HG02623 (cell line): ENCODE measurements around the gene N4BP2L2.
A peak's percentile ranks its signal among the peaks of the same experiment; 100 is the strongest.
"Not testable (repeated sequence)": the region's sequence is repeated elsewhere in the genome, so short reads cannot be mapped to it uniquely, and the experiment has no call there.

Experiments
- ATAC-seq: cut with Tn5 transposase; IDR thresholded peaks from one replicate; pipeline ENCODE4 v1.9.1; 2021; ENCODE audit warnings: moderate library complexity; ENCODE audit not compliant: unreplicated experiment

The N4BP2L2 gene

DNA sequence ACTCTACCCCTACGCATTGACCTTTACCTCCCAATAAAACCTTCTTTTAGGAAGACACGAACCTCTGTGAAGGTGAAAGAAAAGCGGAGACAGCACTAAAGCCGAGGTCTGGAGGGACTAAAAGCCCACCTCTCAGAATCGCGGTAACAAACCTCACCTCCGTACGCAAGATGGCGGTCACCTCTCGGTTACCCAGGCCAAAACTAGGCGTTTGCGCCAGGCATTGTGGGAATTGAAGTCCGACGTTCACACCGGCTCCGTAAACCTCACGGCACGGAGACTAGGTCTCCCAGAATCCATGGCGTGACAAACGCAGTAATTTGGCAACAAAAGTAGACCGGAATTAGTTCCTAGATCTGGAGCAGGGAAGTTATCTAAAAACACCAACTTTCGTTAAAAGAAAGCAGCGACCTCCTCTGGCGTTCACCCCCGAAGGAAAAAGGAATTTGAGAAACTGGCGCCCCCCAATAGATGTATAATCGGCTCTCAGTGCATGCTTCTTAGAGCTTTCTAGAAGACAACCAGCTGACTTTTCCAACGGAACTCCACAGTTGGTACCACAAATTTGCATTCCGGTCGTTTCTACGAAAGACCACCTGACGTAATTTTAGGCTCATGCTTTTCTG lies at the start of gene N4BP2L2:
Gene N4BP2L2 (minus strand): TSS at position 175 of the 626 bp plus-strand sequence. CDS start 1,768 bp downstream, outside the sequence.
- peak; percentile 96 for ATAC-seq

DNA sequence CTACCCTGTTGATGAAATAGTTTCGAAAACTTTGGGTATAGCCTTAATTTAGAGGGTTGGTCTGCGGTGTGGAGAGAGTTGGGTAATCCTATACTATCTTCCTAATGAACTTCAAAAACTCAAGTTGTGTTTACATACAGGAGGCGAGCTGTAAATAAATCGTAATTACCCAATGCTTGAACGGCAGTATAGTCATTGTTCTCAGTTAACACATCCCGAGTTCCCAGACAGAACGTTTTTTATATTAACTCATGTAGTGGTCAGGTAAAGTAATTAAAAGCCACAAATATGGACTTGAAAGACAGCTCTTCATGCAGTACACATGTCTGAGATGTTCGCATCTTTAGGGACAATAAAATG lies 49.2 kb upstream of the N4BP2L2 start:
- no peak for ATAC-seq

DNA sequence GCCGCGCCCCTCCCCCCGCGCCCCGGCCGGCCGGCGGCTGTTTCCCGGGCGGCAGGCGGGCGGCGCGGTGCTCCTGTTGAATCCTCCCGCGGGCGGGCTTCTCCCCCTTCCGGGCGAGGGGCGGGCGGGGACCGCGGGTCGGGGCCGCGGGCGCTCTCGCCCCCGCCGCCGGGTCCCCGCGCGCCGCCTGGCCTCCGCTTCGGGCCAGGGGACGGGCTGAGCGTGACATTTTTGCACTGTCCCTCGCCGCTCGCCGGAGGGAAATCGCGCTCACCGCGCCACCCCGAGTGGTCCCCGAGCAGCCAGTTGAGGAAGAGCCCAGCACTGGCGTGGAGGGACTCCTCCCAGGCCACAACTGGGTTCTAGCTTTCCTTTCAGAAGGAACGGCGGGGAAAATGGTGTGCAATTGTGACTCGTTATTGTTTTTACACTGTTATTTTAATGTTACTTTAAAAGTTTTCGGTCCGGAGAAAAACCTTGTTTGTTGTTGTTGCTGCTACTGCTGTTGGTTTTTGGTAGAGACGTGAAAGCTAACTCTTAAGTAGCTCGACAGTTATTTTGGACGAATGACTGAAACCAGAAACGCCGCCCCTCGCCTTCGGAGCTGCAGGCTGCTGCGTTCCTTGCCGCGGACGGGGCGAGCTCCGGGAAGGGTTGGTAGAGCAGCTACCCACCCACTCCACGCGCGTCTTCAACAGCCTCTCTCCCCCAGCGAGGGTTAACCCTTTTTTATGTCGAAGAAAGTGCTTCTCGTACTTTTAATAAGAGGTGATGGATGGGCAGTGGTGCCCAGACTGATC lies 48.6 kb upstream of the N4BP2L2 start:
- ATAC-seq = peak; percentile 33

DNA sequence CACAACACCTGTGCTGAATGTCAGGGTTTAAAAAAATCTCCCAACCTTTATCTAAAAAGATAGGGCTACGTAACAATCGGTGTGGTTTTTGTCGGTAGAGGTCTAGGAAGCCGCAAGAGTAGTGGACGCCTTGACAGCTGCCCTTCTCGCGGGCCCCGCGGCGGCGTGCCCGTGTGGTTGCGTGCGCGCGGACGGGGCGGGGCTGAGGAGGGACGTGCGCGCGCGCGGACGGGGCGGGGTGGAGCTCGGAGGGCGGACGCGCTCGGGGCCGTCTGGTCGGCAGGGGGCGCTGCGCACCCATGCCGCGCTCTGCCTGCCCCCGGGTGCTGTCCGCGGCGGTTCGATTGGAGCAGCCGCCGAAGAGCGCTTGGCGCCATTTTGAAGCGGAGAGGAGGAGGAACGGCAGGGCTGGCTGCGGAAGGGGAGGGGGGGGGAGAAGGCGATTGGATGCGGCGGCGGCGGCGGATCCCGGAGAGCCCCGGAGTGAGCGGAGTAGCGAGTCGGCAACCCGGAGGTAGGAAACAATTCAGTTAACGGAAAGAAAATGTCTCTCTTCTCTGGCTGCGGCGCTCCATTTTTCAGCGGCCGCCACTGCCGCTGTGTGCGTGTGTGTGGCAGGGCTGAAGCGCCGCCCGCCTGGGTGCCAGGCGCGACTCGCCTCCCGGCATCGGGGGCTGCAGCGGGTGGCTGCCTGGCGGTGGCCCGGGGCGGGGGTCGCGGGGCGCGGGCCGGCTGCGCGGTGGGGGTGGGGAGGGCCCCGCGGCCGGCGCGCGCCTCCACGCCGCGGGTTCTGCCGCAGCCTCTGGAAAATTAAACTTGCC lies 47.7 kb upstream of the N4BP2L2 start, which contains the start of gene PDS5B:
Gene PDS5B (plus strand): TSS at position 373 of the 821 bp plus-strand sequence. CDS start 62,321 bp downstream, outside the sequence.
- peak; percentile 78 for ATAC-seq

DNA sequence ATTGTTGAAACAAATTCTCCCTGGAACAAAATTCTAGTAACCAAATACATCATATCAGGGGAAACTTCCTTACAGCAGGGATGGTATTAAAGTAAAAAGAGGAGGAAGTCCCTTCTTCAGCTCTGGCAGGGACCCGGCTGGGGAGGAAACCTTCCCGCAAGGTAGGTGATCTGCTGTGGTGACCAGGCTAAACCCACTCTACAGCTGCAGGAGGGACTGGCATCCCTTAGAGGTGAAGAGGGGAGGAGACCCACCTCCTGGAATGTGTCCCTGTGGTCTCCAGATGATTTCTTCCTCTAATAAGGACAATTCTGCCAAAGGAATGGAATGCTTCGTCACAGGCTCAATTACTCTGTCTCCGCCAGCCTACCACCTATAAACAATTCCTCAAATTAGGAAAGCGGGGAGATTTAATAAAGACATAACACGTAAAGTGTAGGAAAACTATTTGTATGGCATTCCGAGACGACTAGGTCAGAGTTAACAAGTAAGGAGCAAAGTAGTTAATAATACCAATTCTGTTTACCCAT lies 47.0 kb upstream of the N4BP2L2 start:
- no peak for ATAC-seq

DNA sequence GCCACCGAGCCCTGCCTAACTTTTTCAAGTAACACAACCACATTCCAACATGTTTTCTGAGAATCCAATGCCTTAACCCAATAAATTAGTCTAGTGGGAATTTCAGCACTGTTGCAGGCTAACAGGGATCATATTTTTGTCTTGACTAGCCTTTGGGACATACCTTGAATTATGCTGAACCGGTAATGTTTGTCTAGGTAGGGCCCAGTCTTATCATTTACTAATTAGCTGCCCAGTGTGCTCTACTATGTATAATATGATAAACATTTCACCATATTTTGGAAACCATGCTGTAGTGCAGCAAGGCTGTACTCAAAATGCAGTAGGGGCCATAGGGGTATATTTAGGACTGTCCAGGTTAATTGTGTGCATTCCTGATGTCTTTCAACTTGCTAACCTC lies 44.4 kb upstream of the N4BP2L2 start:
- no peak for ATAC-seq

DNA sequence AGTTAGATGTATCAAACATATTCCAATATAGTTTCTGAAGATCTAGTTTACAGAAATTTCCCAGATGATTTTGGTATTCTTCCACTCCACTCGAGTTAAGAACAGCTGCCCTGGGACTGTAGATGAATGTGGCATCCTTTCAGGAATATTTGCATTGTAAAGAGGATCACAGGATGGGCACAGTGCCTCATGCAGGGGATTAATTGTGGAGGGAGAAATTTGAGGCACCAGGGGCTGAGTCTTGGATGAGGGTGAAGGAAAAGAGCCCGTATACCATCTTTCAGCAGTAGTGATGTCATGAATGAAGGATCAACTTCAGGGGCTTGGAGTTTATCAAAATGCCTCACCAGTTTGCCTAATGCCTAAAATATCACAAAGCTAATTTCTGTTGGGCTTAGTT lies 43.7 kb upstream of the N4BP2L2 start:
- no peak for ATAC-seq

DNA sequence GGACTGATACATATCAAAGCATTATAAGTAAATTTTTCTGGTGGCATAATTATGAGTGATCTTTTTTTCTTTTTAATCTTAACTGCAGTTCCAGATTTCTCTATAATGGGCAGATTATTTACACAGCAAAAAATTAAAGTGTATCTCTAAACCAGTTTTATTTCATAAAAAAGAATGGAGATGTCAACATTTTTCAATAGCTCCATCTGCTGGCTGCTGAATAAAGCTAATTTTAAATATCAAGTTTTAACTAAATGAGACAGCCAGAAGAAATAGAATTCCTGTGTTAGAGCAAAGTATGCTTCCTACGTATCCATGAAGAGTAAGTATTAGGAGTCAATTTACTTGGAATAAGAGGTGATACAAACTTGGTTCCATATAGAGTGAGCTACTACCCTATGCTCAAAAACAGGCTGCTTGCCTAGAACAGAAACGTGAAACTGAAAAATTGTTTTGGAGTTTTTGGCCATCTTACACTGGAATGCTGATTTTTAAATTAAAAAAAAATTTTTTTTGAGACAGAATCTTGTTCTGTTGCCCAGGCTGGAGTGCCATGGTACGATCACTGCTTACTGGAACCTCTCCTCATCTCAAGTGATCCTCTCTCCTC lies 42.7 kb upstream of the N4BP2L2 start:
- ATAC-seq = no peak

DNA sequence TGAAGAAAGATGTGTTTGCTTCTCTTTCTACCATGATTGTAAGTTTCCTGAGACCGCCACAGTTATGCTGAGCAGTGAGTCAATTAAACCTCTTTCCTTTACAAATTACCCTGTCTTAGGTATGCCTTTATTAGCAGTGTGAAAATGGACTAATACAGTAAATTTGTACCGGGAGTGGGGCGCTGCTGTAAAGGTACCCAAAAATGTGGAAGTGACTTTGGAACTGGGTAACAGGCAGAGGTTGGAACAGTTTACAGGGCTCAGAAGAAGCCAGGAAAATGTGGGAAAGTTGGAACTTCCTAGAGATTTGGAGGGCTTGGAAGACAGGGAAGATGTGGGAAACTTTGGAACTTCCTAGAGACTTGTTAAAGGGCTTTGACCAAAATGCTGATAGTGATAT lies 38.4 kb upstream of the N4BP2L2 start:
- ATAC-seq = no peak

DNA sequence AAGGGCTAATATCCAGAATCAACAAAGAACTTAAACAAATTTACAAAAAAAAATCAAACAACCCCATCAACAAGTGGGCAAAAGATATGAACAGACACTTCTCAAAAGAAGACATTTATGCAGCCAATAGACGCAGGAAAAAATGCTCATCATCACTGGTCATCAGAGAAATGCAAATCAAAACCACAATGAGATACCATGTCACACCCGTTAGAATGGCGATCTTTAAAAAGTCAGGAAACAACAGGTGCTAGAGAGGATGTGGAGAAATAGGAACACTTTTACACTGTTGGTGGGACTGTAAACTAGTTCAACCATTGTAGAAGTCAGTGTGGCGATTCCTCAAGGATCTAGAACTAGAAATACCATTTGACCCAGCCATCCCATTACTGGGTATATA lies 37.1 kb upstream of the N4BP2L2 start:
- not testable (repeated sequence) for ATAC-seq

DNA sequence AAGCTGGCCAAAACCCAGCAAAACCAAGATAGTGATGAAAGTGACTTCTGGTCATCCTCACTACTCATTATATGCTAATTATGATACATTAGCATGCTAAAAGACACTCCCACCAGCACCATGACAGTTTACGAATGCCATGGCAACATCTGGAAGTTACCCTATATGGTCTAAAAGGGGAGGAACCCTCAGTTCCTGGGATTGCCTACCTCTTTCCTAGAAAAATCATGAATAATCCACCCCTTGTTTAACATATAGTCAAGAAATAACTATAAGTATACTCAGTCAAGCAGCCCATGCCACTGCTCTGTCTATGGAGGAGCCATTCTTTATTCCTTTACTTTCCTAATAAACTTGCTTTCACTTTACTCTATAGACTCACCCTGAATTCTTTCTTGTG lies 22.2 kb upstream of the N4BP2L2 start:
- ATAC-seq = not testable (repeated sequence)

DNA sequence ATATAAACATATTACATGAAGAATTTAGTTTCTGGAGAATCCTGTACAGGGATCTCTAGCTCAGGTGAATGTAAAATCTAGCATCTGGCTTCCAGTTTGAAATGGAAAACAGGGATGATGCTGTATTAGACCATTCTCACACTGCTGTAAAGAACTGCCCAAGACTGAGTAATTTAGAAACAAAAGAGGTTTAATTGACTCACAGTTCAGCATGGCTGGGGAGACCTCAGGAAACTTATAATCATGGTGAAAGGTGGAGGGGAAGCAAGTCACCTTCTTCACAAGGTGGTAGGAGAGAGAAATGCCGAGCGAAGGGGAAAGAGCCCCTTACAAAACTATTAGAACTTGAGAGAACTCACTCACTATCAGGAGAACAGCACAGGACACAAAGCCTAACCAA lies 17.0 kb upstream of the N4BP2L2 start:
- ATAC-seq = no peak

DNA sequence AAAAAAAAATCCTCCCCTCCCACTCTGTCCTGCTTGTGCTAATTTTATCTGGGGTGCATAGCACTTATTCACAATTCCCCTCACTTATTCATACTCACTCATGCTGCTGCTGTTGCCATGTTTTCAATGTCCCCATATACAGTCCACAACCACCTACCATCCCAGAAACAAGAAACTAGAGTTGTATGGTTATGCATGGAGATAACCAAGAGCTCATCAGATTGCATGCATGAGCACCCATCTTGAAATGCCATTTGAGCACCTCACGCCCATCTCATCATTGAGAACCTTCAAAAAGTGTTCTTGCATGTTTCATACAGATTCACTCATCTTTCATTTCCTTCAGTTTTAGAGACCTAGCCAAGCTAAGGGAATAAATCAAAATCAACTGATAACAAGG lies 15.1 kb upstream of the N4BP2L2 start:
- ATAC-seq = no peak

DNA sequence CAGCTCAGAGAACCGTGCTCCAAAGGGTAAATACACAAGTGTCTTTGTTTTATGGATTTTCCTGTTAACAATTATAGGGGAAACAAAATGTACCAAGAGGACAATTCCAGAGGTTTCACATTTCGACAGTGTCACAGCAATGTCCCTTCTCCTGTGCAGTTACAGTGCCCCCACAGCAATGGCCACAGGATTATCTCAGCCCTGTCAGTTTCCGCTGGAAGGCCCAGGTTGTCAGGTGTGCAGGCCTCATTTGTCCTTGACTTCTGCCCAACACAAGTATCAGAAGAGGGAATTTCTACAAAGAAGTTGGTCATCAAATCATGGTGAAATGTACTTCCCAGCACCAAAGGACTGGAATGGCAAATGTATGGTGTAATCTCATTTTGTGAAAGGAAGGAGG lies 11.2 kb upstream of the N4BP2L2 start:
- ATAC-seq = no peak

DNA sequence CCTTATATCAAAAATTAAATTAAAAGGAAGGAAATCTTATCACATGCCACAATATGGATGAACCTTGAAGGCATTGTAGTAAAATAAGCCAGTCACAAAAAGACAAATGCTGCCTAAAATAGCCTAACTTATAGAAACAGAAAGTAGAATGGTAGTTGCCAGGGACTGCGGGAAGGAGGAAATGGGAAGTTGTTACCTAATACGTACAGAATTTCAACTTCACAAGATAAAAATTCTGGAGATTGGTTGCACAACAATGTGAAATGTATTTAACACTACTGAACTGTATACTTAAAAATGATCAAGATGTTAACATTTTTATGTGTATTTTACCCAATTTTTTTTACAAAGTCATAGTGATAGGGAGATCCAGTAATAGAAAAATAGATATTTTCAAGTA lies 10.2 kb upstream of the N4BP2L2 start:
- ATAC-seq = no peak

DNA sequence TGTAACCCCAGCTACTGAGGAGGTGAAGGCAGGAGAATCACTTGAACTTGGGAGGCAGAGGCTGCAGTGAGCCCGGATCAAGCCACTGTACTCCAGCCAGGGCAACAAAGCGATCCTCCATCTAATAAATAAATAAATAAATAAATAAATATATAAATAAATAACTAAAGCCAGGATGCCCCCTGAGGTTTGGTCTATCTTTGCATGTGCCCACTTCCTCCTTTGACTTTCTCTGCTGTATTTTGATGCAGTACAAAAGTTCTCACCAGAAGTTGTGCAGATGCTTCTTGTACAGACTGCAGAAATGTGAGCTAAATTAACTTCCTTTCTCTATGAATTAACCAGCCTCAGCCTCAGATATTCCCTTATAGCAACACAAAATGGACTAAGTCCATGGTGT lies 6.5 kb upstream of the N4BP2L2 start:
- no peak for ATAC-seq

DNA sequence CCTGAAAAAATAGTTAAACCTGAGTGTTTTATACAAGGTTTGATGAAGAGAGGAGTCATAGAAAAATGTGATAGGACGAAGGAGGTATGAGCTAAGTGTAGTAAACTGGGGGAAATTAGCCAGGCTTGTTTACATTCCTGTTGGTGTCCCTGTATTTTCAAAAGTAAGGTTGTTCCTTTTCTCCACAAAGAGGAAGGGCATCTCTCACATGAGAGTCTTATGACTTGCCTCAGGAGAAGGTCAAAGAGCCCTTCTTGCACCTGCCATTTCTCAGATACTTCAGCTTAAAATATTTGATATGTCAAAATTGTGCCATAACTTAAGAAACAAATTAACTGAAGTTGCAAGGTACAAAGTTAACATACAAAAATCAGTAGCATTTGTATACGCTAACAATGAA lies 3.6 kb upstream of the N4BP2L2 start:
- no peak for ATAC-seq

DNA sequence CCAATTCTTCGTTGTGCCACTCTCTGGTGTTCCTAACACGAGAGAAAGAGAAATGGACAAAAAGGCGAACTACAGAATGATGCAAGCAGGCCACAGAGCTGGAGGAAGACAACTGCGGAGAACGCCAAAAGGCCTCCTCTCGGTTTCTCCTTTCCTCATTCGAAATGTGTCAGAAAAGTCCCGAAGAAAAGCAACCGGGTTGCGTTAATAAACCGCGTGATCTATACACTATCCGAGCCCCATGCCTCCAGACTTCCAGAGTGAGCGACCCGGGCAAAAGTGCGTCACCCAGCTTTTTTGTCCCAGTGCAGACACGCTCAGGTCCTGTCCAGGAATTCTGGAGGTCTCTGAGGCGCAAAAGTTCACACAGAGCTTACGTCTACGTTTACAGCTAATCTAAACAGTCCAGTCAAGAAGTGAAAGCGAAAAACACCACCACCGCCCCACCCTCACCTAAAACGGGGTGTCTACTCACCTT lies 413 bp downstream of the N4BP2L2 start:
- peak; percentile 82 for ATAC-seq

DNA sequence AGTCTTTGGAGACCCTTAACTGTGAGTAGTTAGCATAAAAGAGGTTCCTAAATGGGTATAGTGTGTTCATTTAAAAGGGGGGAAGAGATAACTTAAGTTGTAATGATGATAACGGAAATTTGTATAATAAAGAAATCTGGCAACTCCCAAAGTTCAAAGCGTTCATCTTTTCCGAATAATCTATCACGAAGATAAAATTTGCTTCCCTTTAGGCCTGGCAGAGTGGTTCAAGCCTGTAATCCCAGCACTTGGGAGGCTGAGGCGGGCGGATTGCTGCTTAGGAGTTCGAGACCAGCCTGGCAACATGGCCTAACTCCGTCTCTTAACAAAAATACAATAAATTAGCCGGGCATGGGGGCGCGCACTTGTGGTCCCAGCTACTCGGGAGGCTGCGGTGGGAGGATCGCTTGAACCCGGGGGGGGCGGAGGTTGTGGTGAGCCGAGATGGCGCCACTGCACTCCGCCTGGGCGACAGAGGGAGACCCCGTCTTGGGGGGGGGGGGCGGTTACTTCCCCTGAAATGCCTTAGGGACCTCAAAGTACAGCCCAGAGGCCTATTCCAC lies 934 bp downstream of the N4BP2L2 start:
- ATAC-seq = no peak

DNA sequence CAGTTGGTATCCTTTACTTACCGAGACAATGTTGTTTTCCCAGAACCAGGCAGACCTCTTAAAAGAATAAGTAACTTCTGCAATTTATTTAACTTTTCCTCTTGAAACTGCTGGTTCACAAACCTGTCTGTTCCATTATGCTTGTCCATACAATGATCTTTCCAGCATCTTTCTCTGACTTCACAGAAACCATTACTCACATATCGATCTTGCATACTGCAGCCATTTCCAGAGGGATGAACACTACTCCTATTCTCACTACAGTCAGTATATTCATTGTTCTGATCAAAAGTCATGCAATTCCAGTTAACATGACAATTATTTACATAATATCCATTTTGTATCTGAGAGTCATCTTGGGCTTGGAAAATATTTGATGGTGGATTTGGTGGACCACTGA lies 2.8 kb downstream of the N4BP2L2 start:
- no peak for ATAC-seq

DNA sequence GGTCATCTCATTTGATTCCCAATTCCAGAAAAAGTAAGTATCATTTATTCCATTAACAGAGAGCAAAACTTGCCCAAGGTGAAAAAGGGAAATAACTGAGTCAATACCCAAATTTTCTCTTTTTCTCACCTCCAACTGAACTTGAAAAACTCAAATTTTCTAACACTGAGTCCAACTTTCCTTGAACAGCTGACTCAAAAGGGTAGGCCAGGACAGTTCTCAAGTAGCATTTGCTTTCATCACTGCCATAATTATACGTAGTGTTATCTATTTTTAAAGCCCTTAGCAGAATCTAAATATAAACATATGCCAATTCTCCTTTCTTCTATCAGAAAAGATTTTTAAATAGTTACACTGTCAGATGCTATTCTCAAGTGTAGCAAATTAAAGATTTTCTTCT lies 3.5 kb downstream of the N4BP2L2 start:
- no peak for ATAC-seq
